Measurements from ENCODE around the gene TCEAL1. TPM values are rescaled to one million over a fixed set of nuclear protein-coding genes. Genes with fewer than 3 reads are reported as not detected.

TCEAL1 gene
- total RNA-seq, 1 experiment from 2014 or later, result 4.9 TPM

GRCh38 chrX:103678199-103678993, 49.6 kb downstream of the TCEAL1 start:
- no peak overlapping the region for H3K4me3 Mint-ChIP-seq
- peaks cover 51% of the 10 kb centered on the region for H3K36me3 Mint-ChIP-seq
- POLR2A ChIA-PET, result no interaction called here
- no peak for ATAC-seq
- CTCF ChIA-PET, result no interaction called here
- H3K4me1 Mint-ChIP-seq, result peaks cover 7% of the 10 kb centered on the region
- no peak for TF ChIP-seq TEAD4 (CRISPR knock-in tag; IDR thresholded peaks at IDR 0.05)
- TF ChIP-seq HMGA2 (CRISPR knock-in tag; IDR thresholded peaks at IDR 0.05), result no peak
- no peak for TF ChIP-seq HMGXB4 (CRISPR knock-in tag; IDR thresholded peaks at IDR 0.05)
- TF ChIP-seq AR (CRISPR knock-in tag; IDR thresholded peaks at IDR 0.05), result no peak
- TF ChIP-seq ERG (CRISPR knock-in tag; IDR thresholded peaks at IDR 0.05), result no peak
- no peak for TF ChIP-seq GRHL2 (CRISPR knock-in tag; IDR thresholded peaks at IDR 0.05; ENCODE audit: insufficient replicate concordance, severe bottlenecking)
- no peak for TF ChIP-seq OVOL2 (CRISPR knock-in tag; IDR thresholded peaks at IDR 0.05; ENCODE audit: borderline replicate concordance)
- TF ChIP-seq TCF7 (CRISPR knock-in tag; IDR thresholded peaks at IDR 0.05; ENCODE audit: low read depth), result no peak
- no peak for TF ChIP-seq ZNF671 (CRISPR knock-in tag; IDR thresholded peaks at IDR 0.05)
- TF ChIP-seq ZNF425 (CRISPR knock-in tag; conservative IDR thresholded peaks at IDR 0.05), result no peak
- TF ChIP-seq FOXK1 (CRISPR knock-in tag; IDR thresholded peaks at IDR 0.05), result no peak
- TF ChIP-seq SMAD3 (CRISPR knock-in tag; IDR thresholded peaks at IDR 0.05; ENCODE audit: borderline replicate concordance), result no peak
- no peak for TF ChIP-seq ZNF281 (CRISPR knock-in tag; IDR thresholded peaks at IDR 0.05)
- TF ChIP-seq MLX (CRISPR knock-in tag; IDR thresholded peaks at IDR 0.05), result no peak
- TF ChIP-seq NR3C1 (CRISPR knock-in tag; conservative IDR thresholded peaks at IDR 0.05; ENCODE audit: low read depth), result no peak
- no peak for DNase-seq (ENCODE audit: low spot score)
- H3K9me3 Mint-ChIP-seq, result no peaks in the 10 kb centered on the region
- no peaks in the 10 kb centered on the region for H3K27me3 Mint-ChIP-seq (ENCODE audit: low read depth)
- no peak overlapping the region for H3K27ac Mint-ChIP-seq

Other genes with a start within 250 kb of the TCEAL1 start
- gene RAB40A, start 109.5 kb upstream of the TCEAL1 start, total RNA-seq (2021), result 0.17 to 0.48 TPM (median 0.23 TPM) in 3 replicates
- gene TCEAL4, start 43.5 kb upstream of the TCEAL1 start, total RNA-seq (2021), result 46.4 to 55.0 TPM (median 50.6 TPM) in 3 replicates
- gene TCEAL3, start 21.0 kb upstream of the TCEAL1 start, total RNA-seq (2021), result 9.3 to 14.1 TPM (median 11.7 TPM) in 3 replicates
- 325 to 355 TPM (median 329 TPM) in 3 replicates for gene MORF4L2, start 57.7 kb downstream of the TCEAL1 start, total RNA-seq (2021)
- 0.24 to 0.34 TPM (median 0.27 TPM) in 3 replicates for gene TMEM31, start 81.9 kb downstream of the TCEAL1 start, total RNA-seq (2021)
- gene PLP1, start 147.9 kb downstream of the TCEAL1 start, total RNA-seq (2021), result 29.2 to 31.3 TPM (median 29.5 TPM) in 3 replicates
- gene RAB9B, start 203.3 kb downstream of the TCEAL1 start, total RNA-seq (2021), result 0.22 to 0.44 TPM (median 0.25 TPM) in 3 replicates